Muscle layer of colon (tissue), 2 donors: ENCODE measurements around the gene NEUROG3.
"Not testable (repeated sequence)": the region's sequence is repeated elsewhere in the genome, so short reads cannot be mapped to it uniquely, and the experiment has no call there.

Experiments
- H3K27ac ChIP-seq: one replicate; pipeline ENCODE4 v1.7.0; 2013; ENCODE audit warnings: low read depth, mild to moderate bottlenecking, low read length, moderate library complexity
- H3K27me3 ChIP-seq, 2 donors: one replicate each; pipeline ENCODE4 v1.7.0; 2013; ENCODE audit warnings: low read length in 2 of 2, mild to moderate bottlenecking in 2 of 2; ENCODE audit not compliant: insufficient read depth in 2 of 2, control insufficient read depth in 1 of 2
- H3K36me3 ChIP-seq: one replicate; pipeline ENCODE4 v1.7.0; 2013; ENCODE audit warnings: mild to moderate bottlenecking, low read length; ENCODE audit not compliant: insufficient read depth
- H3K4me1 ChIP-seq: one replicate; pipeline ENCODE4 v1.7.0; 2013; ENCODE audit warnings: mild to moderate bottlenecking, low read length; ENCODE audit not compliant: insufficient read depth
- H3K4me3 ChIP-seq, 2 donors: one replicate each; pipeline ENCODE4 v1.7.0; 2013; ENCODE audit warnings: low read length in 2 of 2, low read depth in 1 of 2, mild to moderate bottlenecking in 1 of 2, moderate library complexity in 1 of 2
- H3K9ac ChIP-seq: one replicate; pipeline ENCODE4 v1.7.0; 2013; ENCODE audit warnings: low read length
- H3K9me3 ChIP-seq: one replicate; pipeline ENCODE4 v1.7.0; 2013; ENCODE audit warnings: mild to moderate bottlenecking, low read length
- donor health status: abdominal sarcoma.
- donor health status: Adenocarcinoma of cecum.

NEUROG3 gene

GRCh38 chr10:69541463-69541862 is 31.8 kb downstream of the NEUROG3 start:
- no peaks in the 10 kb centered on the region for H3K4me1 ChIP-seq
- no peaks in the 10 kb centered on the region for H3K36me3 ChIP-seq
- no peaks in the 10 kb centered on the region for H3K27me3 ChIP-seq
- no peaks in the 10 kb centered on the region for H3K9me3 ChIP-seq
- H3K4me3 ChIP-seq: no peak overlapping the region
- H3K9ac ChIP-seq: no peak overlapping the region
- no peak overlapping the region for H3K27ac ChIP-seq

- Histone ChIP-seq H3K36me3 (no peaks in the 10 kb centered on the region), H3K9ac (no peak overlapping the region), H3K27ac (no peak overlapping the region), H3K4me1 (no peaks in the 10 kb centered on the region), H3K4me3 (no peak overlapping the region), H3K27me3 (no peaks in the 10 kb centered on the region), H3K9me3 (no peaks in the 10 kb centered on the region)
Observed at GRCh38 chr10:69538461-69538860, 34.8 kb downstream of the NEUROG3 start.

- no peak overlapping the region for H3K9ac ChIP-seq
- no peaks in the 10 kb centered on the region for H3K27me3 ChIP-seq
- no peak overlapping the region for H3K4me3 ChIP-seq
Observed at GRCh38 chr10:69537449-69537848, 35.8 kb downstream of the NEUROG3 start.

GRCh38 chr10:69536521-69536920 is 36.7 kb downstream of the NEUROG3 start:
- H3K27me3 ChIP-seq, H3K27ac ChIP-seq, H3K9ac ChIP-seq, H3K4me1 ChIP-seq, H3K4me3 ChIP-seq, H3K9me3 ChIP-seq, H3K36me3 ChIP-seq: not testable (repeated sequence)

More at GRCh38 chr10:69537449-69537848, 35.8 kb downstream of the NEUROG3 start:
- Histone ChIP-seq H3K9me3 (no peaks in the 10 kb centered on the region), H3K36me3 (no peaks in the 10 kb centered on the region), H3K4me1 (no peaks in the 10 kb centered on the region), H3K27ac (no peak overlapping the region)

GRCh38 chr10:69533658-69534057 is 39.6 kb downstream of the NEUROG3 start:
- no peak overlapping the region for H3K4me3 ChIP-seq
- no peaks in the 10 kb centered on the region for H3K9me3 ChIP-seq
- H3K27ac ChIP-seq: no peak overlapping the region
- no peaks in the 10 kb centered on the region for H3K27me3 ChIP-seq
- no peak overlapping the region for H3K9ac ChIP-seq
- no peaks in the 10 kb centered on the region for H3K36me3 ChIP-seq
- no peaks in the 10 kb centered on the region for H3K4me1 ChIP-seq

GRCh38 chr10:69527961-69528360 is 45.3 kb downstream of the NEUROG3 start:
- Histone ChIP-seq H3K9me3 (no peaks in the 10 kb centered on the region), H3K4me1 (no peaks in the 10 kb centered on the region), H3K9ac (no peak overlapping the region), H3K27ac (no peak overlapping the region), H3K27me3 (no peaks in the 10 kb centered on the region), H3K4me3 (no peak overlapping the region), H3K36me3 (no peaks in the 10 kb centered on the region)
